Epithelial cell of esophagus (primary cell): Measurements from ENCODE around the gene SYNPR.

ENCODE experiments used
- DNase-seq: peaks from one replicate; pipeline ENCODE4 v3.0.0; 2010; ENCODE audit warnings: low read depth
- H3K4me3 ChIP-seq: 2 replicates; pipeline ENCODE4 v1.5.1; 2011; ENCODE audit warnings: mild to moderate bottlenecking, low read length, control low read depth
- CTCF ChIP-seq: IDR thresholded peaks from 2 replicates; pipeline ENCODE4 v1.5.1; 2011; ENCODE audit warnings: low read depth, mild to moderate bottlenecking, low read length, control low read depth, inconsistent platforms; ENCODE audit not compliant: insufficient read depth; ENCODE audit errors: missing control alignments

Gene SYNPR

GRCh38 chr3:63414607-63415006, 136.5 kb downstream of the SYNPR start:
- DNase-seq: no peak
- H3K4me3 ChIP-seq: no peak overlapping the region
- no peak for TF ChIP-seq CTCF

DNA sequence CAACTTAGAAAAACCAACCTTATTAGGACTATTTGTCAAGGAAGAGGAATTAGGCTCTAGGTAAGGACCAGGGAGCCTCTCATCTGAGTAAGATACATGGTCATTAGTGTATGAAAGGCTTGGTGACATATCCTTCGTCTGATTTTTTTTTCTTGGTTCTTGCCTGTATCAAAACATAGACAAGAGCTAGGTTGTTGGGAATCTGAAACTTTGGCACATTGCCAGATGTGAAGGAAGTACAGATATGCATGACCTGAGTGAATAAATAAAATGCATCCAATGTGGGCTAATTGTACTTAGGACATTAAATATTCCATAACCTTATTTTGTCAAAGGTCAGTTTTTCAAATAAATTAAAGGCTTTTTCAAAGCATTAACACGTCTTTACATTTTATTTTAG, 151.8 kb downstream of the SYNPR start:
- no peak overlapping the region for H3K4me3 ChIP-seq
- no peak for TF ChIP-seq CTCF
- DNase-seq: no peak

DNA sequence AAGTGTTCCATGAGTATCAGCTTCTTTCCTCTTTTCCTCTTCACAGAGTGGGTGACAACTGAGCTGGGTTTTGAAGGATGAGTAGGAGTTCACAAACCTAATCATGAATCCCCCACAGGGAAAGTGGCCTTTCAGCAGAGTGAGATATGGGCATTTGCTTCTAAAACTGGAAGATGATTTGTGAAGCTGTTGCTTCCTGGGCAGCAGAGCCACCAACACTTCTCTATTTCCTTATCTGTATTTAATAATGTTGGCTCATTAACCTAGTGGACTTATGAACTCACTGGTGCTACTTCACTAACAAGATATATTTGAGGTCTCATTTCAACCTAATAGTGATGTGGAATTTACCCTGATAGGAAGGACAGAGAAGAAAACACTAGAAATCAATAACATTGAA, 152.8 kb downstream of the SYNPR start:
- no peak for TF ChIP-seq CTCF
- no peak for DNase-seq
- H3K4me3 ChIP-seq: no peak overlapping the region

DNA sequence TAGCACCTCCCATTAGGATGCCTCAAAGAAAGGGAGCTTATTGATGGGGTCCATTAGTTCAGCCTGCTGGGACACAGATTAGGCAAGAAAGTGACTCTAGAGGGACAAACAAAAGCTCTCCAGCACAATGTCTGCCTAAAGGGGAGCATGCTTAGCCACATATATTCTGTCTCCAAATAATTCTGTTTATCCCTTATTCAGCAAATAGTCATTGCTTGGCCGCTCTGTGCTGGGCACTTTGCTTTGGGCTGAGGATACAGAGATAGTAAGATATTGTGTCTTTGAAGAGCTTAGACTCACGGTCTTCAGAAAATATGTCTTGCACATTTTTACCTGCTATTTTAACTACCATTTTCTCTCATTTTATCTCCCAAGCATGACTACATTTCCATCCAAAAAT, 159.8 kb downstream of the SYNPR start:
- no peak for DNase-seq
- no peak for TF ChIP-seq CTCF
- no peak overlapping the region for H3K4me3 ChIP-seq

GRCh38 chr3:63438826-63439371, 160.8 kb downstream of the SYNPR start:
- TF ChIP-seq CTCF: no peak
- H3K4me3 ChIP-seq: no peak overlapping the region
- DNase-seq: no peak

- H3K4me3 ChIP-seq: no peak overlapping the region
- no peak for TF ChIP-seq CTCF
Observed at GRCh38 chr3:63441262-63441661, 163.2 kb downstream of the SYNPR start.

GRCh38 chr3:63442918-63443317, 164.8 kb downstream of the SYNPR start:
- no peak overlapping the region for H3K4me3 ChIP-seq
- no peak for TF ChIP-seq CTCF
- no peak for DNase-seq

More at GRCh38 chr3:63441262-63441661, 163.2 kb downstream of the SYNPR start:
- DNase-seq: no peak
